Hepatocyte (in vitro differentiated cells): Measurements from ENCODE around the gene TRMT61A.

Source experiments
- EZH2 ChIP-seq: fragments of 200-600 bp; sonication (generic); IDR thresholded peaks from 2 replicates; pipeline ENCODE4 v1.6.1; 2016; ENCODE audit warnings: antibody characterized with exemption, mild to moderate bottlenecking, borderline replicate concordance
- TF ChIP-seq, protein P1 (sequence below): fragments of 200-600 bp; sonication (generic); IDR thresholded peaks from 2 replicates; pipeline ENCODE4 v1.5.1; 2016; ENCODE audit warnings: antibody characterized with exemption, mild to moderate bottlenecking; ENCODE audit not compliant: poor library complexity

DNA sequence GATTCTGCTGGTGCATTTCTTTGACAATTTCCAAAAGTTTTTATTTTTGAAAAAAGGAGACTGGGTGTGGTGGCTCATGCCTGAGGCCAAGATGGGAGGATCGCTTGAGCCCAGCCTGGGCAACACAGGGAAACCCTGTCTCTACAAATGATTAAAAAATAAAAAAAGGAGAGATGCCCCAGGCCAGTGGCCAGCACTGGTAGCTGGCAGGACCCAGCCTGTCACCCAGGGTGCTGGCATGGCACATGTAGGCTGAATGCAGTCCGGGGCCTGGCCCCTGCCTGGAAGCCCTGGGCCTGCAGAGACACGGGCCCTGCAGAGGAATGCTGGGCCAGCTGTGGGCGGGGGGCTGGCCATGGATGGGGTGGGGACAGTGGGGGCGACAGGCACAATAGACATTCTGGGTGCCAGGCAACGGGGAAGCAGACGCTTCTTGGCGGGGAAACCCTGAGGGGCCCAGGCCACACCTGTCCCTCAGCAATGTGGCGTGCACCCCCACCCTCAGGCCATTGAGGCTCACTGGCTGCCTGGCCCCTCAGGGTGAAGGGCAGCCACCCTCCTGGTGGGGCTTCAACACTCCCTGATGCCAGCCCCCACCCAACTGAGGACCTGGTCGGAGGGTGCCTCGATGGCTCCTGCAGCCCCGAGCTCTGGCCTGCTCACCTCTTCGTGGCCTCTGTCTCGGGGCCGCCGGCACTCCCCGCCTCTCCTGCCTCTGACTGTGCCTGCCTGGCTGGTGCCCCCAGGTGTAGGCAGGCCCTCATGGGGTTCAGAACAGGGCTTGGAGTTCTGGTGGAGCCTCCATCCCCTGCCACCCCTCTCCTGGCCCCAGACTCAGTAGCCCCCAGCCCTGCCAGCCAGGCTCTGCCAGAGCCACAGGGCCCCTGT is 12.1 kb downstream of the TRMT61A start:
- no peak for TF ChIP-seq EZH2
- TF ChIP-seq, protein P1, sequence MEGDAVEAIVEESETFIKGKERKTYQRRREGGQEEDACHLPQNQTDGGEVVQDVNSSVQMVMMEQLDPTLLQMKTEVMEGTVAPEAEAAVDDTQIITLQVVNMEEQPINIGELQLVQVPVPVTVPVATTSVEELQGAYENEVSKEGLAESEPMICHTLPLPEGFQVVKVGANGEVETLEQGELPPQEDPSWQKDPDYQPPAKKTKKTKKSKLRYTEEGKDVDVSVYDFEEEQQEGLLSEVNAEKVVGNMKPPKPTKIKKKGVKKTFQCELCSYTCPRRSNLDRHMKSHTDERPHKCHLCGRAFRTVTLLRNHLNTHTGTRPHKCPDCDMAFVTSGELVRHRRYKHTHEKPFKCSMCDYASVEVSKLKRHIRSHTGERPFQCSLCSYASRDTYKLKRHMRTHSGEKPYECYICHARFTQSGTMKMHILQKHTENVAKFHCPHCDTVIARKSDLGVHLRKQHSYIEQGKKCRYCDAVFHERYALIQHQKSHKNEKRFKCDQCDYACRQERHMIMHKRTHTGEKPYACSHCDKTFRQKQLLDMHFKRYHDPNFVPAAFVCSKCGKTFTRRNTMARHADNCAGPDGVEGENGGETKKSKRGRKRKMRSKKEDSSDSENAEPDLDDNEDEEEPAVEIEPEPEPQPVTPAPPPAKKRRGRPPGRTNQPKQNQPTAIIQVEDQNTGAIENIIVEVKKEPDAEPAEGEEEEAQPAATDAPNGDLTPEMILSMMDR: no peak
